ENCODE results near the gene NEURL1B.

DNA sequence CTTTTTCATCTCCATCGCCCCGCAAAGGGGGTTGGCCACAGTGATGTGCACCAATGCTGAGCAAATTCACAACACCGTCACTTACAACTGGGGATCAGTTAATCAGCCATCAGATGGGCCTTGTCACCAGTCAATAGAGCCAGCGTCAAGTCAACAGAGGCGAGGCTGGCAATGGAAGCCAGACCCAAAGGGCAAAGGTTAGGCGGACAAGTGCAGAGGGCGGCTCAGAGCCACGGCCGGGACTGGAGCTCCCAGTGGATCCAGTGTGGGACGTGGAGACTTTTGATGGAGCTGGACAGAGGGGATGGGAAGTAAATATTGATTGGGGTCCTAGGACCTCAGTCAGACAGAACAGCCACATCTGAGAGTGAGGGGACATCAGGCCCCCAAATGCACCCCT lies 84.2 kb downstream of the NEURL1B start:
- no peak for TF ChIP-seq EP300 (IDR thresholded peaks at IDR 0.05; ENCODE audit: borderline replicate concordance)
- no peak for TF ChIP-seq CEBPB (IDR thresholded peaks at IDR 0.05)
- TF ChIP-seq TAF1 (IDR thresholded peaks at IDR 0.05; ENCODE audit: low read depth) = no peak
- TF ChIP-seq, protein P1, sequence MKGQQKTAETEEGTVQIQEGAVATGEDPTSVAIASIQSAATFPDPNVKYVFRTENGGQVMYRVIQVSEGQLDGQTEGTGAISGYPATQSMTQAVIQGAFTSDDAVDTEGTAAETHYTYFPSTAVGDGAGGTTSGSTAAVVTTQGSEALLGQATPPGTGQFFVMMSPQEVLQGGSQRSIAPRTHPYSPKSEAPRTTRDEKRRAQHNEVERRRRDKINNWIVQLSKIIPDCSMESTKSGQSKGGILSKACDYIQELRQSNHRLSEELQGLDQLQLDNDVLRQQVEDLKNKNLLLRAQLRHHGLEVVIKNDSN (IDR thresholded peaks at IDR 0.05) = no peak
- TF ChIP-seq RAD21 (IDR thresholded peaks at IDR 0.05; ENCODE audit: low read depth) = no peak
- TF ChIP-seq, protein P2, sequence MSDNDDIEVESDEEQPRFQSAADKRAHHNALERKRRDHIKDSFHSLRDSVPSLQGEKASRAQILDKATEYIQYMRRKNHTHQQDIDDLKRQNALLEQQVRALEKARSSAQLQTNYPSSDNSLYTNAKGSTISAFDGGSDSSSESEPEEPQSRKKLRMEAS (IDR thresholded peaks at IDR 0.05) = no peak
- no peak for TF ChIP-seq CREB1 (IDR thresholded peaks at IDR 0.05; ENCODE audit: low read depth)
- no peak for TF ChIP-seq YY1 (IDR thresholded peaks at IDR 0.05; ENCODE audit: low read depth)
- TF ChIP-seq, protein P3, sequence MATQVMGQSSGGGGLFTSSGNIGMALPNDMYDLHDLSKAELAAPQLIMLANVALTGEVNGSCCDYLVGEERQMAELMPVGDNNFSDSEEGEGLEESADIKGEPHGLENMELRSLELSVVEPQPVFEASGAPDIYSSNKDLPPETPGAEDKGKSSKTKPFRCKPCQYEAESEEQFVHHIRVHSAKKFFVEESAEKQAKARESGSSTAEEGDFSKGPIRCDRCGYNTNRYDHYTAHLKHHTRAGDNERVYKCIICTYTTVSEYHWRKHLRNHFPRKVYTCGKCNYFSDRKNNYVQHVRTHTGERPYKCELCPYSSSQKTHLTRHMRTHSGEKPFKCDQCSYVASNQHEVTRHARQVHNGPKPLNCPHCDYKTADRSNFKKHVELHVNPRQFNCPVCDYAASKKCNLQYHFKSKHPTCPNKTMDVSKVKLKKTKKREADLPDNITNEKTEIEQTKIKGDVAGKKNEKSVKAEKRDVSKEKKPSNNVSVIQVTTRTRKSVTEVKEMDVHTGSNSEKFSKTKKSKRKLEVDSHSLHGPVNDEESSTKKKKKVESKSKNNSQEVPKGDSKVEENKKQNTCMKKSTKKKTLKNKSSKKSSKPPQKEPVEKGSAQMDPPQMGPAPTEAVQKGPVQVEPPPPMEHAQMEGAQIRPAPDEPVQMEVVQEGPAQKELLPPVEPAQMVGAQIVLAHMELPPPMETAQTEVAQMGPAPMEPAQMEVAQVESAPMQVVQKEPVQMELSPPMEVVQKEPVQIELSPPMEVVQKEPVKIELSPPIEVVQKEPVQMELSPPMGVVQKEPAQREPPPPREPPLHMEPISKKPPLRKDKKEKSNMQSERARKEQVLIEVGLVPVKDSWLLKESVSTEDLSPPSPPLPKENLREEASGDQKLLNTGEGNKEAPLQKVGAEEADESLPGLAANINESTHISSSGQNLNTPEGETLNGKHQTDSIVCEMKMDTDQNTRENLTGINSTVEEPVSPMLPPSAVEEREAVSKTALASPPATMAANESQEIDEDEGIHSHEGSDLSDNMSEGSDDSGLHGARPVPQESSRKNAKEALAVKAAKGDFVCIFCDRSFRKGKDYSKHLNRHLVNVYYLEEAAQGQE (IDR thresholded peaks at IDR 0.05; ENCODE audit: low read depth) = no peak
- TF ChIP-seq ZBTB7A (IDR thresholded peaks at IDR 0.05; ENCODE audit: low read depth) = no peak
- no peak for TF ChIP-seq EGR1 (IDR thresholded peaks at IDR 0.05)
- TF ChIP-seq TEAD4 (IDR thresholded peaks at IDR 0.05) = no peak
- no peak for TF ChIP-seq NFIC (IDR thresholded peaks at IDR 0.05)
- TF ChIP-seq FOXM1 (IDR thresholded peaks at IDR 0.05; ENCODE audit: borderline replicate concordance, low read depth) = no peak
